ENCODE measurements around the gene ACOT8. TPM values are rescaled to one million over a fixed set of nuclear protein-coding genes. Genes with fewer than 3 reads are reported as not detected.
A peak's percentile ranks its signal among the peaks of the same experiment; 100 is the strongest.

Gene ACOT8
- total RNA-seq, 1 experiment from 2014 or later: 36.2 TPM

DNA sequence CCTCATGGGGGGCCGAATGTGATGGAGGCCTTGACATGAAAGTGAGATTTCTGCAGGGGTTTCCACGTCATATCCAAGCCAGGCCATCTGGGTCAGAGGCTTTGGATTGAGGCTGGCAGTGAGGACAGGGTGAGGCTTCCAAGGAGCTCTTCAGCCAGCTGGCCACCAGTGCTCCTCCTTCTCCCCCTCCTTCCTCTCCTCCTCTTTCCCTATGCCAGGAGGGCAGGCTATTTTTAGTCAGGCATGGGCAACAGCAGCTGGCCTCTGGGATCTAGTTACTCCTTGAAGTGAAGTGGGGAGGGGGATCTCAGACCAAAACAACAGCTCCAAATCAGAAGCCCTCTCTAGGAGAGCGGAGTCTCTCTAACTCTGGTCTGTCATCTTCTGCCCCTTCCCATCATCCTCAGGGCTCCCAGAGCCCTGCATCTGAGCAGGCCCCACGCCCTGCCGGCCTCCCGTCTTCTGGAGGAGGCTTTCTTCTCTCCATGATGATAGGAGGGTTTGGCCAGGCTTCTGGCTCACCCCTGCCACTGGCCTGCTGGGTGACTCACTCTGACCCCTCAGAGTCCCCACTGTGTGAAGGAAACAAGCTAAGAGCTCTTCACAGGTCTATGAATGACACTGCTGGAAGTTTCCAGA is 30.7 kb downstream of the ACOT8 start:
- no peak overlapping the region for H3K27ac Mint-ChIP-seq (ENCODE audit: unreplicated experiment)
- Histone ChIP-seq H3K9me3 (no peaks in the 10 kb centered on the region), H3K27me3 (replicated peaks; ENCODE audit: control insufficient read depth, insufficient read depth, low read length) (no peaks in the 10 kb centered on the region), H3K36me3 (ENCODE audit: control insufficient read depth, insufficient read depth, low read length) (no peaks in the 10 kb centered on the region), H3K4me1 (no peaks in the 10 kb centered on the region; the same call in 1 of the 2 replicates), H3K4me3 (ENCODE audit: low read depth, low read length) (no peak overlapping the region)
- H3K27me3 Mint-ChIP-seq (ENCODE audit: insufficient read depth, unreplicated experiment): no peaks in the 10 kb centered on the region
- peaks cover 15% of the 10 kb centered on the region for H3K4me1 Mint-ChIP-seq (ENCODE audit: low read depth, unreplicated experiment)
- H3K4me3 Mint-ChIP-seq (ENCODE audit: unreplicated experiment): no peak overlapping the region
- TF ChIP-seq, protein P1, sequence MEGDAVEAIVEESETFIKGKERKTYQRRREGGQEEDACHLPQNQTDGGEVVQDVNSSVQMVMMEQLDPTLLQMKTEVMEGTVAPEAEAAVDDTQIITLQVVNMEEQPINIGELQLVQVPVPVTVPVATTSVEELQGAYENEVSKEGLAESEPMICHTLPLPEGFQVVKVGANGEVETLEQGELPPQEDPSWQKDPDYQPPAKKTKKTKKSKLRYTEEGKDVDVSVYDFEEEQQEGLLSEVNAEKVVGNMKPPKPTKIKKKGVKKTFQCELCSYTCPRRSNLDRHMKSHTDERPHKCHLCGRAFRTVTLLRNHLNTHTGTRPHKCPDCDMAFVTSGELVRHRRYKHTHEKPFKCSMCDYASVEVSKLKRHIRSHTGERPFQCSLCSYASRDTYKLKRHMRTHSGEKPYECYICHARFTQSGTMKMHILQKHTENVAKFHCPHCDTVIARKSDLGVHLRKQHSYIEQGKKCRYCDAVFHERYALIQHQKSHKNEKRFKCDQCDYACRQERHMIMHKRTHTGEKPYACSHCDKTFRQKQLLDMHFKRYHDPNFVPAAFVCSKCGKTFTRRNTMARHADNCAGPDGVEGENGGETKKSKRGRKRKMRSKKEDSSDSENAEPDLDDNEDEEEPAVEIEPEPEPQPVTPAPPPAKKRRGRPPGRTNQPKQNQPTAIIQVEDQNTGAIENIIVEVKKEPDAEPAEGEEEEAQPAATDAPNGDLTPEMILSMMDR (IDR thresholded peaks at IDR 0.05; ENCODE audit: insufficient read depth in 1 of 2, low read depth in 1 of 2, low read length in 1 of 2, severe bottlenecking in 1 of 2, unreplicated experiment in 1 of 2): no peak
- ChIA-PET POLR2A (no interaction called here), CTCF (interaction anchor here (0.6 to 1.2 kb wide), 3 partner anchors 10 to 144 kb away, joined by 3 to 5 read pairs (median 3); no protein-coding TSS in a partner anchor)
- intact Hi-C loops (cut with micrococcal nuclease; ENCODE audit: unreplicated experiment): no loop called here
- no TSS peak for BruUV-seq (replicated peaks)
- H3K36me3 Mint-ChIP-seq (ENCODE audit: insufficient read depth, unreplicated experiment): no peaks in the 10 kb centered on the region
- H3K9me3 Mint-ChIP-seq (ENCODE audit: unreplicated experiment): no peaks in the 10 kb centered on the region
- no peak for DNase-seq

DNA sequence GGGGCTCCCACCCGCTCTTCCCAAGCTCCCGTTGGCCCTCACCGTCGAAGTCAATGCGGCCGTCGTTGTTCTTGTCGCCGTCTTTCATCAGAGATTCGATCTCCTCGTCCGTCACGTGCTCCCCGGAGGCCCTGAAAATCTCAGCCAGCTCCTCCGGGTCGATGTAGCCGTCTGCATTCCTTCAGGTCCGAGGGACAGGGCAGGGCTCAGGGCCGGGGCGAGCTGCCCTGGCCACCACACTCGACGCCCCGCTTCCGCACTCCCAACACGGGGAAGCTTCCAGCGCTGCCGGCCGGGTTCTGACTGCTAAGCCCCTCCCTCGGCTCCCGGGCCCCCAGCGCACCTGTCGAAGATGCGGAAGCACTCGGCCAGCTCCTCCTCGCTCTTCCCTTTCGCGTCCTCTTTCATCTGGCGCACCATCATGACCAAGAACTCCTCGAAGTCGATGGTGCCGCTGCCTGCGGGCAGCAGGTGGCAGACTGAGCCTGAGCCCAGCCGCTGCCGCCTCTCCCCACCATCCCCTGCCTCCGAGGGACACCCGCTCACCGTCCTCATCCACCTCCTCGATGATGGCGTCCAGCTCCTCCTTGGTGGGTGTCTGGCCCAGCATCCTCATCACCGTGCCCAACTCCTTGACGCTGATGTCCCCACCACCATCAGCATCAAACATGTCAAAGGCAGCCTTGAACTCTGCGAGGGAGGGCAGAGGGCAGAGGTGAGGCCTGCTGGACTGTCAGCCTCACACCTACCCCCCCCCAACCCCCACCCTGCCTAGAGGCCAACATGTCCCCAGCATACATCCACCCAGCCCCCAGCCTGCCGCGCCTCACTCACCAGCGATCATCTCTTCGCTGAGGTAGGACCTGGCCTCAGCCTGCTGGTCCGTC is 33.0 kb downstream of the ACOT8 start:
- intact Hi-C loops (cut with micrococcal nuclease; ENCODE audit: unreplicated experiment): no loop called here
- peaks cover 9% of the 10 kb centered on the region for H3K4me1 Mint-ChIP-seq (ENCODE audit: low read depth, unreplicated experiment)
- H3K27me3 Mint-ChIP-seq (ENCODE audit: insufficient read depth, unreplicated experiment): no peaks in the 10 kb centered on the region
- TF ChIP-seq, protein P1 (IDR thresholded peaks at IDR 0.05; ENCODE audit: insufficient read depth in 1 of 2, low read depth in 1 of 2, low read length in 1 of 2, severe bottlenecking in 1 of 2, unreplicated experiment in 1 of 2): peak; percentile 26 to 45
- ChIA-PET POLR2A (no interaction called here), CTCF (interaction anchor here (0.5 to 1.2 kb wide), 7 partner anchors 9 to 190 kb away, joined by 3 to 4 read pairs (median 3); partner anchors contain the start of gene ZSWIM1)
- Histone ChIP-seq H3K4me3 (ENCODE audit: low read depth, low read length) (no peak overlapping the region), H3K4me1 (no peaks in the 10 kb centered on the region; the same call in 1 of the 2 replicates), H3K9me3 (no peaks in the 10 kb centered on the region), H3K27me3 (replicated peaks; ENCODE audit: control insufficient read depth, insufficient read depth, low read length) (no peaks in the 10 kb centered on the region), H3K36me3 (ENCODE audit: control insufficient read depth, insufficient read depth, low read length) (no peaks in the 10 kb centered on the region)
- BruUV-seq (replicated peaks): no TSS peak
- H3K36me3 Mint-ChIP-seq (ENCODE audit: insufficient read depth, unreplicated experiment): no peaks in the 10 kb centered on the region
- no peak overlapping the region for H3K4me3 Mint-ChIP-seq (ENCODE audit: unreplicated experiment)
- DNase-seq: peak in 1 of 2 experiments; percentile 63
- no peaks in the 10 kb centered on the region for H3K9me3 Mint-ChIP-seq (ENCODE audit: unreplicated experiment)
- no peak overlapping the region for H3K27ac Mint-ChIP-seq (ENCODE audit: unreplicated experiment)

DNA sequence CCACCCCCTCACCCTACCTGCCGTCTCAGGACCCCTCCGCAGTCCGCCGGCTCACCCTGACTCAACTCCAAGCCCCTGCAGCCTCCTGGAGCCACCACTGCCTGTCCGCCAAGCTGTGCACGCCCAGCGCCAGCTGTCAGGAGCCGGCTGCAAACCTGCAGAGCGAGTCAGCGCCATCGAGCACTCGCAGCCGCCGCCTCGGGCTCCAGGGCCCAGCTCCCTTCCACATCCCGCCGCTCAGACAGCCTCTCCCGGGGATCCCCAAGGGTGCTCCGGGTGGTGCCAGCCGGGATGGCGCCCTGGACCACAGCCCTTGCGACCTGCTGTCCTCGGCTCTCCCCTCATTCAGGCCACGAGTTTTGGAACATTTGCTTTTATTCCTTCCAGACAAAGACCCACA is 34.3 kb downstream of the ACOT8 start:
- H3K27me3 Mint-ChIP-seq (ENCODE audit: insufficient read depth, unreplicated experiment): no peaks in the 10 kb centered on the region
- peaks cover 9% of the 10 kb centered on the region; the same call in 1 of the 2 replicates for H3K4me1 ChIP-seq
- H3K4me3 ChIP-seq (ENCODE audit: low read depth, low read length): no peak overlapping the region
- ChIA-PET POLR2A (no interaction called here), CTCF (interaction anchor here (0.7 to 1.3 kb wide), 2 partner anchors 126 to 141 kb away, joined by 5 to 6 read pairs; no protein-coding TSS in a partner anchor)
- no peak overlapping the region for H3K27ac Mint-ChIP-seq (ENCODE audit: unreplicated experiment)
- H3K9me3 Mint-ChIP-seq (ENCODE audit: unreplicated experiment): no peaks in the 10 kb centered on the region
- no peak for DNase-seq
- TF ChIP-seq, protein P1 (IDR thresholded peaks at IDR 0.05; ENCODE audit: insufficient read depth in 1 of 2, low read depth in 1 of 2, low read length in 1 of 2, severe bottlenecking in 1 of 2, unreplicated experiment in 1 of 2): no peak
- H3K27me3 ChIP-seq (replicated peaks; ENCODE audit: control insufficient read depth, insufficient read depth, low read length): no peaks in the 10 kb centered on the region
- no peaks in the 10 kb centered on the region for H3K36me3 ChIP-seq (ENCODE audit: control insufficient read depth, insufficient read depth, low read length)
- no peaks in the 10 kb centered on the region for H3K36me3 Mint-ChIP-seq (ENCODE audit: insufficient read depth, unreplicated experiment)
- H3K4me1 Mint-ChIP-seq (ENCODE audit: low read depth, unreplicated experiment): peaks cover 17% of the 10 kb centered on the region
- no TSS peak for BruUV-seq (replicated peaks)
- no peak overlapping the region for H3K4me3 Mint-ChIP-seq (ENCODE audit: unreplicated experiment)
- intact Hi-C loops (cut with micrococcal nuclease; ENCODE audit: unreplicated experiment): no loop called here
- H3K9me3 ChIP-seq: no peaks in the 10 kb centered on the region
